NCI-H2081 (cell line): ENCODE results near the gene SHOC2.

Source experiments
- DNase-seq, 2 experiments: peaks; one replicate each; lab custom pipeline; 2025; lab: John Stamatoyannopoulos, UW

SHOC2 gene

GRCh38 chr10:110946496-110946895, 27.1 kb downstream of the SHOC2 start:
- DNase-seq = no peak

- no peak for DNase-seq
These were observed 27.7 kb downstream of the SHOC2 start for GRCh38 chr10:110947061-110947595.

- DNase-seq = no peak
These were observed 32.0 kb downstream of the SHOC2 start for GRCh38 chr10:110951381-110951780.

- DNase-seq = no peak
These were observed 38.2 kb downstream of the SHOC2 start for GRCh38 chr10:110957606-110958005.

- no peak for DNase-seq
These were observed 40.3 kb downstream of the SHOC2 start for GRCh38 chr10:110959379-110960332.

GRCh38 chr10:110960333-110960712, 40.9 kb downstream of the SHOC2 start:
- no peak for DNase-seq

- DNase-seq = no peak
These were observed 43.0 kb downstream of the SHOC2 start for GRCh38 chr10:110962443-110962842.

- no peak for DNase-seq
These were observed 43.8 kb downstream of the SHOC2 start for GRCh38 chr10:110963162-110963561.

GRCh38 chr10:110964681-110965080, 45.3 kb downstream of the SHOC2 start:
- no peak for DNase-seq

GRCh38 chr10:110965216-110965615, 45.8 kb downstream of the SHOC2 start:
- no peak for DNase-seq

- DNase-seq = no peak
These were observed 46.7 kb downstream of the SHOC2 start for GRCh38 chr10:110966146-110966545.

- DNase-seq = no peak
These were observed 47.7 kb downstream of the SHOC2 start for GRCh38 chr10:110967009-110967630.

GRCh38 chr10:110967645-110968044, 48.2 kb downstream of the SHOC2 start:
- no peak for DNase-seq

- no peak for DNase-seq
These were observed 49.8 kb downstream of the SHOC2 start for GRCh38 chr10:110969183-110969582.

GRCh38 chr10:110971638-110972037, 52.2 kb downstream of the SHOC2 start:
- no peak for DNase-seq

GRCh38 chr10:110972231-110973134, 53.1 kb downstream of the SHOC2 start:
- no peak for DNase-seq

GRCh38 chr10:110973400-110973799, 54.0 kb downstream of the SHOC2 start:
- DNase-seq = no peak

GRCh38 chr10:110976577-110976976, 57.2 kb downstream of the SHOC2 start:
- DNase-seq = no peak

- DNase-seq = no peak
These were observed 58.3 kb downstream of the SHOC2 start for GRCh38 chr10:110977662-110978061.

GRCh38 chr10:110978204-110978603, 58.8 kb downstream of the SHOC2 start:
- no peak for DNase-seq

- no peak for DNase-seq
These were observed 60.2 kb downstream of the SHOC2 start for GRCh38 chr10:110979611-110980010.

GRCh38 chr10:110980807-110981206, 61.4 kb downstream of the SHOC2 start:
- DNase-seq = no peak
